GM18526 (cell line): ENCODE measurements around the gene NACAD.

Experiments used
- POLR2A ChIP-seq: IDR thresholded peaks from 3 replicates; pipeline ENCODE4 v1.6.1; 2011; ENCODE audit not compliant: insufficient read length; ENCODE audit errors: extremely low read depth

NACAD gene

GRCh38 chr7:45075871-45076796 lies 12.6 kb downstream of the NACAD start:
- no peak for TF ChIP-seq POLR2A

- TF ChIP-seq POLR2A: no peak
These were observed 13.5 kb downstream of the NACAD start for GRCh38 chr7:45075355-45075644.

- no peak for TF ChIP-seq POLR2A
These were observed 14.0 kb downstream of the NACAD start for GRCh38 chr7:45074528-45075354.

- no peak for TF ChIP-seq POLR2A
These were observed 14.8 kb downstream of the NACAD start for GRCh38 chr7:45073786-45074527.

GRCh38 chr7:45073031-45073785 lies 15.6 kb downstream of the NACAD start:
- no peak for TF ChIP-seq POLR2A

- TF ChIP-seq POLR2A: no peak
These were observed 16.4 kb downstream of the NACAD start for GRCh38 chr7:45072131-45073030.

GRCh38 chr7:45071528-45071927 lies 17.2 kb downstream of the NACAD start:
- TF ChIP-seq POLR2A: no peak

GRCh38 chr7:45070254-45070642 lies 18.5 kb downstream of the NACAD start:
- no peak for TF ChIP-seq POLR2A

- no peak for TF ChIP-seq POLR2A
These were observed 19.1 kb downstream of the NACAD start for GRCh38 chr7:45069444-45070253.

- no peak for TF ChIP-seq POLR2A
These were observed 20.3 kb downstream of the NACAD start for GRCh38 chr7:45068236-45069023.

- TF ChIP-seq POLR2A: no peak
These were observed 21.2 kb downstream of the NACAD start for GRCh38 chr7:45067582-45067981.

GRCh38 chr7:45066409-45066808 lies 22.4 kb downstream of the NACAD start:
- TF ChIP-seq POLR2A: no peak
